ENCODE results near the gene SHB.

DNA sequence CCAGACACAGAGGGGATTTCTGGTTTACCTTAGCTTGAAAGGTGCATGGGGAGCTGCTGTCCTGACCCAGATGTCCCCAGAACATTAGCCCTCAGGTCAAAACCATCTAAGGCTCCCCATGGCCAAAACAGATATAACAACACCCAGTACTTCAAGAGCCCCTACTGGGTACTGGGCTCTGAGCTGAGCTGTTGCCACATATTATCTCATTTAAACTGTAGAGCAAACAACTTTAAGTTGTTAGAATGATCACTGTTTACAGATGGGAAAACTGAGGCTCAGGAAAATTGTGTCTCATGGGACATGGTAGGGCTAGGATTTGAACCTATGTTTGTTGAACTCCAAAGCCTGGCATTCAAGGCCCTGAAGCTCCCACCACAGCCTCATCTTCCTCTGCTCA is 144.5 kb downstream of the SHB start:
- TF ChIP-seq, protein P1, sequence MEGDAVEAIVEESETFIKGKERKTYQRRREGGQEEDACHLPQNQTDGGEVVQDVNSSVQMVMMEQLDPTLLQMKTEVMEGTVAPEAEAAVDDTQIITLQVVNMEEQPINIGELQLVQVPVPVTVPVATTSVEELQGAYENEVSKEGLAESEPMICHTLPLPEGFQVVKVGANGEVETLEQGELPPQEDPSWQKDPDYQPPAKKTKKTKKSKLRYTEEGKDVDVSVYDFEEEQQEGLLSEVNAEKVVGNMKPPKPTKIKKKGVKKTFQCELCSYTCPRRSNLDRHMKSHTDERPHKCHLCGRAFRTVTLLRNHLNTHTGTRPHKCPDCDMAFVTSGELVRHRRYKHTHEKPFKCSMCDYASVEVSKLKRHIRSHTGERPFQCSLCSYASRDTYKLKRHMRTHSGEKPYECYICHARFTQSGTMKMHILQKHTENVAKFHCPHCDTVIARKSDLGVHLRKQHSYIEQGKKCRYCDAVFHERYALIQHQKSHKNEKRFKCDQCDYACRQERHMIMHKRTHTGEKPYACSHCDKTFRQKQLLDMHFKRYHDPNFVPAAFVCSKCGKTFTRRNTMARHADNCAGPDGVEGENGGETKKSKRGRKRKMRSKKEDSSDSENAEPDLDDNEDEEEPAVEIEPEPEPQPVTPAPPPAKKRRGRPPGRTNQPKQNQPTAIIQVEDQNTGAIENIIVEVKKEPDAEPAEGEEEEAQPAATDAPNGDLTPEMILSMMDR (conservative IDR thresholded peaks at IDR 0.05; ENCODE audit: low read length) = no peak
- no peak for TF ChIP-seq EZH2phosphoT487 (IDR thresholded peaks at IDR 0.05; ENCODE audit: borderline replicate concordance, low read depth, low read length)
